ACC112 (cell line): Measurements from ENCODE around the gene C3.

ENCODE experiments used
- H2AFZ ChIP-seq: fragments of 200-600 bp; sonication (generic); one replicate; pipeline ENCODE4 v1.6.0; 2017; ENCODE audit warnings: antibody characterized with exemption, low read length; ENCODE audit not compliant: unreplicated experiment
- H3K27ac ChIP-seq: fragments of 200-600 bp; sonication (generic); 2 replicates; pipeline ENCODE4 v1.5.1; 2014; ENCODE audit warnings: low read depth, mild to moderate bottlenecking, antibody characterized with exemption, low read length, moderate library complexity
- H3K27me3 ChIP-seq: fragments of 200-600 bp; sonication (generic); 2 replicates; pipeline ENCODE4 v1.6.1; 2014; ENCODE audit warnings: mild to moderate bottlenecking, antibody characterized with exemption, low read length, moderate library complexity, mixed read lengths; ENCODE audit not compliant: insufficient read depth
- H3K36me3 ChIP-seq: fragments of 200-600 bp; sonication (generic); 2 replicates; pipeline ENCODE4 v1.6.1; 2016; ENCODE audit warnings: mild to moderate bottlenecking, antibody characterized with exemption, low read length, moderate library complexity, mixed read lengths; ENCODE audit not compliant: insufficient read depth
- H3K4me1 ChIP-seq: fragments of 200-600 bp; sonication (generic); one replicate; pipeline ENCODE4 v1.6.1; 2016; ENCODE audit warnings: low read length, mixed read lengths; ENCODE audit not compliant: insufficient read depth, unreplicated experiment, control insufficient read depth
- H3K4me3 ChIP-seq: fragments of 200-600 bp; sonication (generic); 2 replicates; pipeline ENCODE4 v1.5.1; 2014; ENCODE audit warnings: mild to moderate bottlenecking, low read depth, low read length
- H3K79me2 ChIP-seq: fragments of 200-600 bp; sonication (generic); one replicate; pipeline ENCODE4 v1.6.0; 2016; ENCODE audit warnings: low read length; ENCODE audit not compliant: control insufficient read depth, unreplicated experiment, insufficient read depth

C3 gene

DNA sequence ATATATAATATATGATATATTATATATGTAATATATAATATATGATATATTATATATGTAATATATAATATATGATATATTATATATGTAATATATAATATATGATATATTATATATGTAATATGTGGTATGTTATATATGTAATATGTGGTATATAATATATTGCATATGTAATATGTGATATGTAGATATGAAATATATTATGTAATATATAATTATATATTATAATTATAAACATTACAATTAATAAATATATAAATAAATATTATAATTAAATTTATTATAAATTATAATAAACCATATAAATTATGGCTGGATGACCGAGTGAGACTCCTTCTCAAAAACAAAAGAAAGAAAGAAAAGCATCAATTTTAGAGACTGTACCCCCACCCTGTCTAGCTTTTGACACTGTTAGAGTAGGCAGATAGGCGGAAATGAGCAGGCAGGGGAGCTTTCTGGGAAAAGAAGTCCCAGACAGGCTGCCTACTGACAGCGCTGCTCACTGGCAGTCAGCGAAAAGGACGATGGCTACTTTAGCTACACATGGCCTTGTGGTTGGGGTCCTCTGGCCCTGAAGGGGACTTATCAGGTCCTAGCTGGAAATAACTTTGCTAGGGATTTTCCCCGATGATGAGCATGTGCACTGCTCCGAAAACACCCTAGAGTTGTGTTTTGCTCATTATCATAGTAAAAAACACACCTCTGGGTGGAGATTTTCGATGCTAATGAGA is 19.7 kb downstream of the C3 start:
- Histone ChIP-seq H3K27me3 (no peaks in the 10 kb centered on the region), H3K36me3 (0 out of 2 replicates have a peak, but pooled peaks cover 3% of the 10 kb centered on the region), H3K79me2 (no peaks in the 10 kb centered on the region), H2AFZ (no peak overlapping the region), H3K4me1 (no peaks in the 10 kb centered on the region), H3K27ac (no peak overlapping the region), H3K4me3 (no peak overlapping the region)

DNA sequence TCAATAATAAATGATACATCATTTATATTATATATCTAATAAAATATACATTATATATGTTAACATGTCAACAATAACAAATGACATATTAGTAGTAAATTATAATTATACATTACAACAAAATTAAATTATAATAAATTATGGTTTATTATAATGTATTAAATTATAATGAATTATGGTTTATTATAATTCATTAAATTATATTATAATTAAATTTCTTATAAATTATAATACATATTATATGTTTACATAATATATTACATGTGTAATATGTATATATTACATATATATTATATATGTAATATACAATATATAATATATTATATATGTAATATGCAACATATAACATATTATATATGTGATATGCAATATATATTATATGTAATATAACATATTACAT is 20.5 kb downstream of the C3 start:
- Histone ChIP-seq H3K27me3 (no peaks in the 10 kb centered on the region), H3K79me2 (no peaks in the 10 kb centered on the region), H2AFZ (no peak overlapping the region), H3K27ac (no peak overlapping the region), H3K4me1 (no peaks in the 10 kb centered on the region), H3K36me3 (0 out of 2 replicates have a peak, but pooled peaks cover 3% of the 10 kb centered on the region), H3K4me3 (no peak overlapping the region)

DNA sequence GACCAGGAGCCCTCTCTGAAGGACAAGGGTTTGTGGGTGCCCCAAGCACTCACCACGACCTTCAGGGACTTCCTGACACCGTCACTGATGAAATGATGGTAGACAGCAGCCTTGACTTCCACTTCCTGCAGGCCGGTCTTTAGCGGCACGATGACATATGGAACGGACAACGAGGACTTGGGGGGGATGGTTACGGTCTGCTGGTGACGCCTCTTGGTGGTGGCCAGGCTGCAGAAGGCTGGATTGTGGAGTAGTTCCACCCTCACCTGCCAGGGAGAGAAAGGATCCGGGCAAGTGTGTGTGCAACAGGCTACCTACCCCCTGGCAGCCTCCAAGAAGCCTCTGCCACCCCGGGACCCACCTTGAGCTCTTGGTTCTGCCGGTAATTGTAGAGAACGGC is 23.2 kb downstream of the C3 start:
- Histone ChIP-seq H3K79me2 (no peaks in the 10 kb centered on the region), H3K36me3 (peaks cover 9% of the 10 kb centered on the region; the same call in 1 of the 2 replicates), H3K4me3 (no peak overlapping the region), H3K27me3 (no peaks in the 10 kb centered on the region), H2AFZ (no peak overlapping the region), H3K27ac (no peak overlapping the region), H3K4me1 (no peaks in the 10 kb centered on the region)

DNA sequence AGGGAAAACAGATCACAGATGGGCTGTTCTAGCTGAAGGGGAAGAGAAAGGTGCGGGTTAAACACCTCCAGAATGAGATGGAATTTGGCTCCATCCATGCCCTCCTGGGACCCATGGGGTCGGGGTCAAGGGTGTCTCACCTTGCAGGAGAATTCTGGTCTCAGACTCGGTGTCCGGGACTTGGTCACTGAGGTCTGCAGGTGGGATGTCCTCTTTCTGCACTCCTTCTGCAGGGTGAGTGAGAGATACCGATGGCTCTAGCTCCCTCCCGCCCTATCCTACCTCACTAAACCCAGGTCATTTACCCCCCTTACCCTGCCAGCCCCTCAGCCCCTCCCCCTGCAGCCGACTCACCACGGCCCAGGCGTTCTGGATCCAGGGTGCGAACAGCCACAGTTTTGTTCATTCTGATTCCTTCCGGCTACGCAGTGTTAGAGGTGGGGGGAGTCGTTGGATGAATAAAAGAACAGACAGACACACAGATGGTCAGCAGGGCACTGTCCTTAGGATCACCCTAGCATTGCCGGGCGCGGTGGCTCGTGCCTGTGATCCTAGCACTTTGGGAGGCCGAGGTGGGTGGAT is 24.1 kb downstream of the C3 start:
- H2AFZ ChIP-seq, result no peak overlapping the region
- peaks cover 6% of the 10 kb centered on the region; the same call in 1 of the 2 replicates for H3K36me3 ChIP-seq
- H3K27ac ChIP-seq, result no peak overlapping the region
- H3K27me3 ChIP-seq, result no peaks in the 10 kb centered on the region
- no peak overlapping the region for H3K4me3 ChIP-seq
- H3K4me1 ChIP-seq, result no peaks in the 10 kb centered on the region
- no peaks in the 10 kb centered on the region for H3K79me2 ChIP-seq

DNA sequence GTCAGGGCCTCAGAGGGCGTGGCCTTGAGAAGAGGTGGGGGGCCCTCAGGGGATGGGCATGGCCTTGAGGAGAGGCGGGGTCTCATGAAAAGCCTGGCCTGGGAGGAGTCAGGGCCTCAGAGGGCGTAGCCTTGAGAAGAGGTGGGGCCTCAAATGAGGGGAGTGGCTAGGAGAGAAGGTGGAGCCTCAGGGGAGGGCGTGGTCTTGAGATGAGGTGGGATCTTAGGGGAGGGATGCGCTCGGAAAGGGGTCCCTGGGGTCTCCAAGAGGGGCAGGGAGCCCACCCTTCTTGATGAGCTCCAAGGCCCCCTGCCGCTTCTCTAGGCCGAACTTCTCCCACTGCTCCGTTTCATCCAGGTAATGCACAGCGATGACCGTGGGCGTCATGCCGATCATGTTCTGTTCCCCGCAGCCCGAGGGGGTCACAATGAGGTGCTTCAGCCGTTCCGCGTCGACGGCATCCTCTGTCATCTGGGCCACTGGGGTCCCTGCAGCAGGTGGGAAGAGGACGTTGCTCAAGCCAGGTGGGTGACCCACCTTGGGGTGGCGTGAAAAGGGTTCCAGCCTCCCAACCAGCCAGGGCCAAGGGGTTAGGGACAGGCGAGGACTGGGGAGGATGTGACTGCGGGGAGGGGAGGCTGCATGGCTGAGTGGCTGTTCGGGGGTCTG is 26.2 kb downstream of the C3 start:
- H3K4me3 ChIP-seq, result no peak overlapping the region
- peaks cover 16% of the 10 kb centered on the region; the same call in 1 of the 2 replicates for H3K36me3 ChIP-seq
- no peaks in the 10 kb centered on the region for H3K4me1 ChIP-seq
- no peak overlapping the region for H2AFZ ChIP-seq
- H3K27ac ChIP-seq, result no peak overlapping the region
- H3K79me2 ChIP-seq, result no peaks in the 10 kb centered on the region
- H3K27me3 ChIP-seq, result no peaks in the 10 kb centered on the region

DNA sequence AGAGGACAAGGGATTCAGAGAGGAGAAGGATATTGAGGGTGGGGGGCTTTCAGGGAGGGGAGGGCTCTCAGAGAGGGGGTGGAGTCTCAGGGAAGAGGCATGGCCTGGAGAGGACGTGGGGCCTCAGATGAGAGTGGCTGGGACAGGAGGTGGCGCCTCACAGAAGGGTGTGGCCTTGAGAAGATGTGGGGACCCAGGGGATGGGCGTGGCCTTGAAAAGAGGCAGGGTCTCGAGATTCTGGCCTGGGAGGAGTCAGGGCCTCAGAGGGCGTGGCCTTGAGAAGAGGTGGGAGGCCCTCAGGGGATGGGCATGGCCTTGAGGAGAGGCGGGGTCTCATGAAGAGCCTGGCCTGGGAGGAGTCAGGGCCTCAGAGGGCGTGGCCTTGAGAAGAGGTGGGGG is 26.8 kb downstream of the C3 start:
- H3K4me3 ChIP-seq, result no peak overlapping the region
- no peaks in the 10 kb centered on the region for H3K4me1 ChIP-seq
- H3K27me3 ChIP-seq, result no peaks in the 10 kb centered on the region
- no peak overlapping the region for H2AFZ ChIP-seq
- H3K36me3 ChIP-seq, result peaks cover 16% of the 10 kb centered on the region; the same call in 1 of the 2 replicates
- H3K27ac ChIP-seq, result no peak overlapping the region
- H3K79me2 ChIP-seq, result no peaks in the 10 kb centered on the region

DNA sequence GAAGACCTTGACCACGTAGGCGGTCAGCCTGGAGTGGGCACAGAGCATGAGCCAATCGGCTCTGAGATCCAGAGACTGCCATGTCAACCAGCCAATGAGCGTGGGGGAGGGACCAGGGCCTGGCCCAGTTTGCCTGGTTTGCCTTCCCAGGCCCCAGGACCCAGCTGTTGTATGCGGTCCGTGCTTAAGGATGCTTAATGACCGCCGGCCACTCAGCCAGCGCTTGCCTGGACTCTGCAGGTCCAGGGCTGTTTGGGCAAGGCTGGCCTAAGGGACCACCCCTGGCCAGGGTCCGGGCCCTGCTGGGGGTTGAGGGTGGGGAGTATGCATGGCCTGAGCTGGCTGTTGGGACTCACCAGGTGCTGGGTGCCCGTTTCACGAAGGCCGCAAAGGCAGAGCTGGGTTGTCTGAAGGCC is 27.4 kb downstream of the C3 start:
- Histone ChIP-seq H3K36me3 (peaks cover 16% of the 10 kb centered on the region; the same call in 1 of the 2 replicates), H3K4me1 (no peaks in the 10 kb centered on the region), H3K27me3 (no peaks in the 10 kb centered on the region), H2AFZ (no peak overlapping the region), H3K4me3 (no peak overlapping the region), H3K27ac (no peak overlapping the region), H3K79me2 (no peaks in the 10 kb centered on the region)

DNA sequence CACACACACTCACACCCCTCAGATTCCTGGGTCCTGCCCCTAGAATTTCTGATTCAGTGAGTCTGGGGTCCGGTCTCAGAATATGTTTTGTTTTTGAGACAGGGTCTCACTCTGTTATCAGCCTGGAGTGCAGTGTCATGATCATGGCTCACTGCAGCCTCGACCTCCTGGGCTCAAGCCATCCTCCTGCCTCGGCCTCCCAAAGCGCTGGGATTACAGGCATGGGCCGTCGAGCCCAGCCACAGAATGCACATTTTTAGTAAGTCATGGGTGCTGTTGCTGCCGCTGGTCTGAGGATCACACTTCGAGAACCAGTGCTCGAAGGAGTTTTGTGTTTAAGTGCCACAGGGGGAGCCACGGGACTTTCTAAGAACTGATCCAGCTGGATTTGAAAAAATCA is 28.4 kb downstream of the C3 start:
- H3K4me3 ChIP-seq, result no peak overlapping the region
- H3K27ac ChIP-seq, result no peak overlapping the region
- no peak overlapping the region for H2AFZ ChIP-seq
- H3K79me2 ChIP-seq, result no peaks in the 10 kb centered on the region
- H3K27me3 ChIP-seq, result no peaks in the 10 kb centered on the region
- no peaks in the 10 kb centered on the region for H3K4me1 ChIP-seq
- H3K36me3 ChIP-seq, result peaks cover 16% of the 10 kb centered on the region; the same call in 1 of the 2 replicates

DNA sequence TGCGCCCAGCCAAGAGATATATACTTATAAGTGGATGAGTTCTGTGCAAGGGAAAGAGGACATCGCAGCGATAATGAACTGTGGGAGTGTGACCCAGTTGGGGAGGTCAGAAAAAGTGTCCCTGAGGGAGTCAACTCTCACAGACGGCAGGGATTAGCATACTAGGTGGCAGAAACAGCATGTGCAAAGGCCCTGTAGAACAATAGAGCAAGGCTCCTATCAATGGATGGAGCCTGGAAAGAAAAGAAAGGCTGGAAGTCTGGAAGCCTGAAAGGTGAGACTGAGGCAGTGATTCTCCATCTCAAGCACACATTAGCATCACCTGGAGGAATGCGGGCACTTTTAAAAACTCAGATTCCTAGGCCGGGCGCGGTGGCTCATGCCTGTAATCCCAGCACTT is 29.1 kb downstream of the C3 start:
- no peak overlapping the region for H2AFZ ChIP-seq
- no peak overlapping the region for H3K27ac ChIP-seq
- H3K79me2 ChIP-seq, result no peaks in the 10 kb centered on the region
- H3K4me1 ChIP-seq, result no peaks in the 10 kb centered on the region
- no peaks in the 10 kb centered on the region for H3K27me3 ChIP-seq
- H3K4me3 ChIP-seq, result no peak overlapping the region
- H3K36me3 ChIP-seq, result peaks cover 16% of the 10 kb centered on the region; the same call in 1 of the 2 replicates

DNA sequence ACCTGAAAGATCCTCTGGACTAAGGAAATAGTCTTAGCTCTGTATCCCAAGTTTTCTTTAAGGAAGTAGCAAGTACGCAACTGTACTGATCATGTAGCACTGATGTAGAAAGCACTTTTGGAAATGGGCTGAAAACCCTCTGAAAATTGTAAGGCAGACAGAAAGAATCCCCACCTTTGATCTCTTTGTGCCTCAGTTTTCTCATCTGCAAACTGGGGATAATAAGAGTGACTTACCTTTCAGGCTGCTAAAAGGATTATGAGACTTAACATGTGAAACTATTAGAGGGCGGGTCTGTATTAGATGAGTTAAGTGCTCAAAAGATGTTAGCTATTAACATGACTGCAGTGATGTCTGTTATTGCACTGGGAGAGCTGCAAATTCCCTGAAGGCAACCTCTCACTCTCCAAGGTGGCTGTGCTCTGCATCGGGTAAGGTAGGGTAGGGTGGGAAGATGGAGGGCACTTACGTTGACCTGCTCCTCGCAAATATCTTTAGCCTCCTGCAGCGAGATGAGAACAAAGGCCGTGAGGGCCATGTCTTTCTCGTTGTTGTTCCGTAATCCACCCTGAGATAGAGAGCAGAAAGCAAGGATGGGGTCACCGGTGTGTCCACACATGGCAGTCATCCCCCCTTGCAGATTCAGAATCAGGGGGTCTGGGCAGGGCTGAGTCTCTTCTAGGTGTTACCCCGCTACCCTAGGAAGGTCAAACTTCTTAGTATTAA is 30.1 kb downstream of the C3 start:
- H3K79me2 ChIP-seq, result no peaks in the 10 kb centered on the region
- H3K36me3 ChIP-seq, result peaks cover 16% of the 10 kb centered on the region; the same call in 1 of the 2 replicates
- H3K27me3 ChIP-seq, result no peaks in the 10 kb centered on the region
- H3K4me1 ChIP-seq, result no peaks in the 10 kb centered on the region
- no peak overlapping the region for H2AFZ ChIP-seq
- no peak overlapping the region for H3K4me3 ChIP-seq
- H3K27ac ChIP-seq, result no peak overlapping the region
